SK-N-SH treated with all-trans-retinoic acid at 6 μM for 48 hours (cell line): ENCODE data around the gene CAMTA2.
A peak's percentile ranks its signal among the peaks of the same experiment; 100 is the strongest.

Experiments
- ATAC-seq: fragments of 200-7000 bp; cut with Tn5 transposase; 3 replicates; pipeline ENCODE4 v1.9.1; 2020; ENCODE audit warnings: mild to moderate bottlenecking, moderate library complexity
- ARNTL ChIP-seq: fragments of 450-650 bp; formaldehyde crosslinking; IDR thresholded peaks from 2 replicates; pipeline ENCODE4 v1.5.0; 2020; ENCODE audit warnings: low read depth, mild to moderate bottlenecking, moderate library complexity, borderline replicate concordance
- BACH2 ChIP-seq: fragments of 250-450 bp; sonication (Bioruptor Pico); IDR thresholded peaks from 2 replicates; pipeline ENCODE4 v1.9.0; 2021; ENCODE audit warnings: mild to moderate bottlenecking, borderline replicate concordance
- CSDC2 ChIP-seq: fragments of 250-450 bp; sonication (Bioruptor Pico); IDR thresholded peaks from 2 replicates; pipeline ENCODE4 v1.5.0; 2020; ENCODE audit warnings: mild to moderate bottlenecking, moderate library complexity
- ESRRG ChIP-seq: fragments of 250-450 bp; sonication (Bioruptor Pico); IDR thresholded peaks from 2 replicates; pipeline ENCODE4 v1.6.1; 2021; ENCODE audit warnings: mild to moderate bottlenecking
- GLIS3 ChIP-seq: fragments of 250-450 bp; sonication (Bioruptor Pico); IDR thresholded peaks from 2 replicates; pipeline ENCODE4 v1.5.0; 2020; ENCODE audit warnings: mild to moderate bottlenecking, moderate library complexity
- ISL1 ChIP-seq: fragments of 250-450 bp; sonication (Bioruptor Pico); IDR thresholded peaks from 2 replicates; pipeline ENCODE4 v2.1.2; 2022; ENCODE audit warnings: mild to moderate bottlenecking, moderate library complexity
- OSR1 ChIP-seq: fragments of 250-450 bp; sonication (Bioruptor Pico); IDR thresholded peaks from 2 replicates; pipeline ENCODE4 v1.8.0; 2022; ENCODE audit warnings: moderate library complexity, mild to moderate bottlenecking, inconsistent platforms
- PPARA ChIP-seq: fragments of 250-450 bp; sonication (Bioruptor Pico); IDR thresholded peaks from 2 replicates; pipeline ENCODE4 v1.5.0; 2020; ENCODE audit warnings: mild to moderate bottlenecking, borderline replicate concordance
- RARB ChIP-seq: fragments of 250-450 bp; sonication (Bioruptor Pico); IDR thresholded peaks from 2 replicates; pipeline ENCODE4 v1.8.0; 2021; ENCODE audit warnings: mild to moderate bottlenecking, moderate library complexity
- SNAI2 ChIP-seq: fragments of 250-450 bp; sonication (Bioruptor Pico); IDR thresholded peaks from 2 replicates; pipeline ENCODE4 v1.5.0; 2020; ENCODE audit warnings: mild to moderate bottlenecking, moderate library complexity
- TCF4 ChIP-seq: fragments of 250-450 bp; sonication (Bioruptor Pico); IDR thresholded peaks from 2 replicates; pipeline ENCODE4 v1.8.0; 2021; ENCODE audit warnings: mild to moderate bottlenecking, moderate library complexity, borderline replicate concordance
- TOX ChIP-seq: fragments of 250-450 bp; sonication (Bioruptor Pico); IDR thresholded peaks from 2 replicates; pipeline ENCODE4 v1.8.0; 2021; ENCODE audit warnings: mild to moderate bottlenecking, moderate library complexity, borderline replicate concordance
- ZC3H10 ChIP-seq: fragments of 250-450 bp; sonication (Bioruptor Pico); IDR thresholded peaks from 2 replicates; pipeline ENCODE4 v1.5.1; 2021; ENCODE audit warnings: mild to moderate bottlenecking, moderate library complexity
- ZFP3 ChIP-seq: fragments of 250-450 bp; sonication (Bioruptor Pico); IDR thresholded peaks from 2 replicates; pipeline ENCODE4 v1.5.0; 2020; ENCODE audit warnings: mild to moderate bottlenecking, moderate library complexity
- ZFP30 ChIP-seq: fragments of 450-650 bp; formaldehyde crosslinking; IDR thresholded peaks from 2 replicates; pipeline ENCODE4 v1.5.0; 2022; ENCODE audit warnings: mild to moderate bottlenecking, moderate library complexity
- ZNF565 ChIP-seq: fragments of 450-650 bp; formaldehyde crosslinking; conservative IDR thresholded peaks from 2 replicates; pipeline ENCODE4 v1.5.0; 2020; ENCODE audit warnings: low read depth, mild to moderate bottlenecking, moderate library complexity
- ZNF70 ChIP-seq: fragments of 450-650 bp; formaldehyde crosslinking; IDR thresholded peaks from 2 replicates; pipeline ENCODE4 v1.5.0; 2020; ENCODE audit warnings: mild to moderate bottlenecking, moderate library complexity
- ZNF8 ChIP-seq: fragments of 450-650 bp; formaldehyde crosslinking; IDR thresholded peaks from 2 replicates; pipeline ENCODE4 v1.5.0; 2020; ENCODE audit warnings: mild to moderate bottlenecking, moderate library complexity
- TF ChIP-seq, protein P1 (sequence below): fragments of 250-450 bp; sonication (Bioruptor Pico); IDR thresholded peaks from 2 replicates; pipeline ENCODE4 v1.5.0; 2020; ENCODE audit warnings: mild to moderate bottlenecking, moderate library complexity
- TF ChIP-seq, protein P2 (sequence below): fragments of 250-450 bp; sonication (Bioruptor Pico); IDR thresholded peaks from 2 replicates; pipeline ENCODE4 v1.5.1; 2021; ENCODE audit warnings: mild to moderate bottlenecking, moderate library complexity
- TF ChIP-seq, protein P3 (sequence below): fragments of 250-450 bp; sonication (Bioruptor Pico); IDR thresholded peaks from 2 replicates; pipeline ENCODE4 v1.8.0; 2020; ENCODE audit warnings: mild to moderate bottlenecking, moderate library complexity, borderline replicate concordance

CAMTA2 gene

DNA sequence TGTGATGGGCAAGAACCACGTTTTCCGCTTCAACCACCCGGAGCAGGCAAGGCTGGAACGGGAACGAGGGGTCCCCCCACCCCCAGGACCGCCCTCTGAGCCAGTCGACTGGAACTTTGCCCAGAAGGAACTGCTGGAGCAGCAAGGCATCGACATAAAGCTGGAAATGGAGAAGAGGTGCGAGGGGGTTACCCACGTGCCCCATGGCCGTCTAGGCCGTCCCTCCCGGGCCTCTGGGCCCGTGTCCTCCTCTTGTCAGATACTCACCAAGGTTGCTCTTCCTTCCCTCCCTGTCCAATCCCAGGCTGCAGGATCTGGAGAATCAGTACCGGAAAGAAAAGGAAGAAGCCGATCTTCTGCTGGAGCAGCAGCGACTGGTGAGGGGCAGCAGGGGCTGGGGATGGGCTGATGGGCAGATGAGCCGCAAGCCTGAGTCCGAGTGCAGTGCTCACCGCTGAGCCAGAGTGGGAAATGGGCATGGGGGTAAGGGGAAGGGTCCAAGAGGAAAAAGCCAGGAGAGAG lies 33.1 kb upstream of the CAMTA2 start:
- TF ChIP-seq ESRRG (CRISPR knock-in tag) (no peak), PPARA (no peak), BACH2 (no peak), GLIS3 (CRISPR knock-in tag) (no peak), ZNF70 (CRISPR knock-in tag) (no peak), ZFP30 (CRISPR knock-in tag) (no peak), ZC3H10 (CRISPR knock-in tag) (no peak), ZNF8 (CRISPR knock-in tag) (no peak), RARB (CRISPR knock-in tag) (no peak), ZNF565 (CRISPR knock-in tag) (no peak), ARNTL (CRISPR knock-in tag) (no peak), CSDC2 (no peak), TOX (CRISPR knock-in tag) (no peak), TCF4 (CRISPR knock-in tag) (no peak), OSR1 (CRISPR knock-in tag) (no peak)
- TF ChIP-seq, protein P1, sequence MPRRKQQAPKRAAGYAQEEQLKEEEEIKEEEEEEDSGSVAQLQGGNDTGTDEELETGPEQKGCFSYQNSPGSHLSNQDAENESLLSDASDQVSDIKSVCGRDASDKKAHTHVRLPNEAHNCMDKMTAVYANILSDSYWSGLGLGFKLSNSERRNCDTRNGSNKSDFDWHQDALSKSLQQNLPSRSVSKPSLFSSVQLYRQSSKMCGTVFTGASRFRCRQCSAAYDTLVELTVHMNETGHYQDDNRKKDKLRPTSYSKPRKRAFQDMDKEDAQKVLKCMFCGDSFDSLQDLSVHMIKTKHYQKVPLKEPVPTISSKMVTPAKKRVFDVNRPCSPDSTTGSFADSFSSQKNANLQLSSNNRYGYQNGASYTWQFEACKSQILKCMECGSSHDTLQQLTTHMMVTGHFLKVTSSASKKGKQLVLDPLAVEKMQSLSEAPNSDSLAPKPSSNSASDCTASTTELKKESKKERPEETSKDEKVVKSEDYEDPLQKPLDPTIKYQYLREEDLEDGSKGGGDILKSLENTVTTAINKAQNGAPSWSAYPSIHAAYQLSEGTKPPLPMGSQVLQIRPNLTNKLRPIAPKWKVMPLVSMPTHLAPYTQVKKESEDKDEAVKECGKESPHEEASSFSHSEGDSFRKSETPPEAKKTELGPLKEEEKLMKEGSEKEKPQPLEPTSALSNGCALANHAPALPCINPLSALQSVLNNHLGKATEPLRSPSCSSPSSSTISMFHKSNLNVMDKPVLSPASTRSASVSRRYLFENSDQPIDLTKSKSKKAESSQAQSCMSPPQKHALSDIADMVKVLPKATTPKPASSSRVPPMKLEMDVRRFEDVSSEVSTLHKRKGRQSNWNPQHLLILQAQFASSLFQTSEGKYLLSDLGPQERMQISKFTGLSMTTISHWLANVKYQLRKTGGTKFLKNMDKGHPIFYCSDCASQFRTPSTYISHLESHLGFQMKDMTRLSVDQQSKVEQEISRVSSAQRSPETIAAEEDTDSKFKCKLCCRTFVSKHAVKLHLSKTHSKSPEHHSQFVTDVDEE: no peak
- TF ChIP-seq, protein P2, sequence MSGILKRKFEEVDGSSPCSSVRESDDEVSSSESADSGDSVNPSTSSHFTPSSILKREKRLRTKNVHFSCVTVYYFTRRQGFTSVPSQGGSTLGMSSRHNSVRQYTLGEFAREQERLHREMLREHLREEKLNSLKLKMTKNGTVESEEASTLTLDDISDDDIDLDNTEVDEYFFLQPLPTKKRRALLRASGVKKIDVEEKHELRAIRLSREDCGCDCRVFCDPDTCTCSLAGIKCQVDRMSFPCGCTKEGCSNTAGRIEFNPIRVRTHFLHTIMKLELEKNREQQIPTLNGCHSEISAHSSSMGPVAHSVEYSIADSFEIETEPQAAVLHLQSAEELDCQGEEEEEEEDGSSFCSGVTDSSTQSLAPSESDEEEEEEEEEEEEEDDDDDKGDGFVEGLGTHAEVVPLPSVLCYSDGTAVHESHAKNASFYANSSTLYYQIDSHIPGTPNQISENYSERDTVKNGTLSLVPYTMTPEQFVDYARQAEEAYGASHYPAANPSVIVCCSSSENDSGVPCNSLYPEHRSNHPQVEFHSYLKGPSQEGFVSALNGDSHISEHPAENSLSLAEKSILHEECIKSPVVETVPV: no peak
- TF ChIP-seq, protein P3, sequence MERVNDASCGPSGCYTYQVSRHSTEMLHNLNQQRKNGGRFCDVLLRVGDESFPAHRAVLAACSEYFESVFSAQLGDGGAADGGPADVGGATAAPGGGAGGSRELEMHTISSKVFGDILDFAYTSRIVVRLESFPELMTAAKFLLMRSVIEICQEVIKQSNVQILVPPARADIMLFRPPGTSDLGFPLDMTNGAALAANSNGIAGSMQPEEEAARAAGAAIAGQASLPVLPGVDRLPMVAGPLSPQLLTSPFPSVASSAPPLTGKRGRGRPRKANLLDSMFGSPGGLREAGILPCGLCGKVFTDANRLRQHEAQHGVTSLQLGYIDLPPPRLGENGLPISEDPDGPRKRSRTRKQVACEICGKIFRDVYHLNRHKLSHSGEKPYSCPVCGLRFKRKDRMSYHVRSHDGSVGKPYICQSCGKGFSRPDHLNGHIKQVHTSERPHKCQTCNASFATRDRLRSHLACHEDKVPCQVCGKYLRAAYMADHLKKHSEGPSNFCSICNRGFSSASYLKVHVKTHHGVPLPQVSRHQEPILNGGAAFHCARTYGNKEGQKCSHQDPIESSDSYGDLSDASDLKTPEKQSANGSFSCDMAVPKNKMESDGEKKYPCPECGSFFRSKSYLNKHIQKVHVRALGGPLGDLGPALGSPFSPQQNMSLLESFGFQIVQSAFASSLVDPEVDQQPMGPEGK (CRISPR knock-in tag): no peak
- TF ChIP-seq, all 23 proteins: peak for 0
- no peak for ATAC-seq

DNA sequence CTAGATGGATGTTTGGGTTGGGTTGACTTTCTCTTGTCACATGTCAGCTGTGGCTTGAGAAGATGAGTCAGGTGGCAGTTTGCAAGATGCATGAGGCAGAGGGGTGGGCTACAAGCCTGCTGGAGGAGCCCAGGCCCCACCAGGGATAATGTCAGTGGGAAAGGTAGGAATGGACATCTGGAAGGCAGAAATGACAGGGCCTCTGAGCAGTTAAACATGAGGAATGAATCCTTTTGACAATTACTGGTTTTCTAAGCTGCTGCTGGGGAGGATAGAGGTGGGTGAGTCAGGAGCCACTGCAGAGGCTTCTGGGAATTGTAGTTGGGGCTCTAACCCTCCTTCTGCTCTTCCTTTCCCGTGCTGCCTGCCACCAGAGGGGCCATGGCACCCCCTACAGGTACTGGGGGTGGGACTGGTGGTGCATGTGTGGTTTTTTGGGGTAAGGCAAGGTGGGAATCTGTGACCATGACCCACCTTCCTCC lies 32.0 kb upstream of the CAMTA2 start:
- peak; percentile 59 for ATAC-seq
- TF ChIP-seq ZNF70 (CRISPR knock-in tag): no peak
- no peak for TF ChIP-seq BACH2
- TF ChIP-seq TCF4 (CRISPR knock-in tag): no peak
- TF ChIP-seq, protein P1: no peak
- TF ChIP-seq ZNF565 (CRISPR knock-in tag): no peak
- TF ChIP-seq ZNF8 (CRISPR knock-in tag): no peak
- no peak for TF ChIP-seq TOX (CRISPR knock-in tag)
- no peak for TF ChIP-seq CSDC2
- TF ChIP-seq PPARA: no peak
- TF ChIP-seq, protein P3 (CRISPR knock-in tag): no peak
- TF ChIP-seq ESRRG (CRISPR knock-in tag): no peak
- TF ChIP-seq ZFP30 (CRISPR knock-in tag): no peak
- TF ChIP-seq, all 23 proteins: peak for 0

DNA sequence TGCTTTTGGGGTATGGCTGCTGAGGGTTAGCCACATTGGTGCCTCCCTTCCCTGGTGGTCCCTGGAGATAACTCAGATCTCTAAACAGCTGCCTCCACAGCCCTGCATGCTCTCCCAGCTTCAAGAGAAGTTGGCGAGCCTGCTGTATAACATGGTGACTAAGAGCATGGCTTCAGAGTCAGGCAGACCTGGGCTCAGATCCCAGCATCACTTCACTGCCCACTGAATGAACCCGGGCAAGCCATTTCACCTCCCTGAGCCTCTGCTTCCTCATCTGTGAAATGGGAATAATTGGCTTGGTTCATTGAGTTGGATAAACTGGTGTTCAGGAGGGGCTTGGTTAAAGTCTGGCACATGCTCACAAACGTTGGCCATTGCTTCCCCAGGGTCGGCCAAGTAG lies 26.9 kb upstream of the CAMTA2 start:
- ATAC-seq: no peak
- TF ChIP-seq ZFP3 (CRISPR knock-in tag) (no peak), ISL1 (CRISPR knock-in tag) (no peak), ZNF70 (CRISPR knock-in tag) (no peak), TCF4 (CRISPR knock-in tag) (no peak), TOX (CRISPR knock-in tag) (no peak), RARB (CRISPR knock-in tag) (no peak), GLIS3 (CRISPR knock-in tag) (no peak), SNAI2 (CRISPR knock-in tag) (no peak), ARNTL (CRISPR knock-in tag) (no peak), BACH2 (no peak)
- TF ChIP-seq, protein P2: no peak
- TF ChIP-seq, protein P3 (CRISPR knock-in tag): no peak
